ENCODE results near the gene FDX1. TPM values are rescaled to one million over a fixed set of nuclear protein-coding genes. Genes with fewer than 3 reads are reported as not detected.

FDX1 gene
- total RNA-seq, 1 donor from 2014 or later, result 9.2 TPM

GRCh38 chr11:110512026-110512425 is 82.3 kb downstream of the FDX1 start:
- DNase-seq, result no peak

- DNase-seq, result no peak
Measured at GRCh38 chr11:110513259-110513801, 83.6 kb downstream of the FDX1 start.

GRCh38 chr11:110513846-110514437 is 84.2 kb downstream of the FDX1 start:
- no peak for DNase-seq

Other genes starting within 250 kb of the FDX1 start
- 166 and 217 TPM in 2 replicates for gene RDX, start 133.3 kb upstream of the FDX1 start, total RNA-seq